Measurements from ENCODE around the gene C2CD2L.

DNA sequence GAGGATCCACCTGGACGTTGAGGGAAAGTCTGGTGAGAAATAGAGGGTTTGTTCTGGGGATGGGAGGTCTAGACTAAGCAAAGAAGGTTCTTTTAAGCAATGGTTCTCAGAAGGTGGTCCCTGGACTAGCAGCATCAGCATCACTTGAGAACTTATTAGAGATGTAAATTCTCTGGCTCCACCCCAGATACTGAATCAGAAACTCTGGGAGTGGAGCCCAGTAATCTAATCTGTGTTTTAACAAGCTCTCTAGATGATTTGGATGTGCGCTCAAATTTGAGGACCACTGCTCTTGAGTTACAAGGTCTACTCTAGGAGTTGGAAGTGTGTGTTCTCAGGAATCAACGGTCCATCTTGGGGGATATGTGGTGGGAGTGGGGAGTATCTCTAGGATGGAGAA is 38.4 kb downstream of the C2CD2L start:
- TF ChIP-seq EZH2 (IDR thresholded peaks at IDR 0.05; ENCODE audit: low read depth) = no peak
- TF ChIP-seq, protein P1, sequence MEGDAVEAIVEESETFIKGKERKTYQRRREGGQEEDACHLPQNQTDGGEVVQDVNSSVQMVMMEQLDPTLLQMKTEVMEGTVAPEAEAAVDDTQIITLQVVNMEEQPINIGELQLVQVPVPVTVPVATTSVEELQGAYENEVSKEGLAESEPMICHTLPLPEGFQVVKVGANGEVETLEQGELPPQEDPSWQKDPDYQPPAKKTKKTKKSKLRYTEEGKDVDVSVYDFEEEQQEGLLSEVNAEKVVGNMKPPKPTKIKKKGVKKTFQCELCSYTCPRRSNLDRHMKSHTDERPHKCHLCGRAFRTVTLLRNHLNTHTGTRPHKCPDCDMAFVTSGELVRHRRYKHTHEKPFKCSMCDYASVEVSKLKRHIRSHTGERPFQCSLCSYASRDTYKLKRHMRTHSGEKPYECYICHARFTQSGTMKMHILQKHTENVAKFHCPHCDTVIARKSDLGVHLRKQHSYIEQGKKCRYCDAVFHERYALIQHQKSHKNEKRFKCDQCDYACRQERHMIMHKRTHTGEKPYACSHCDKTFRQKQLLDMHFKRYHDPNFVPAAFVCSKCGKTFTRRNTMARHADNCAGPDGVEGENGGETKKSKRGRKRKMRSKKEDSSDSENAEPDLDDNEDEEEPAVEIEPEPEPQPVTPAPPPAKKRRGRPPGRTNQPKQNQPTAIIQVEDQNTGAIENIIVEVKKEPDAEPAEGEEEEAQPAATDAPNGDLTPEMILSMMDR (conservative IDR thresholded peaks at IDR 0.05) = no peak

All from PC-9 (cell line).